Thyroid gland (tissue), 4 donors: ENCODE measurements around the gene C1orf159. TPM values are rescaled to one million over a fixed set of nuclear protein-coding genes. Genes with fewer than 3 reads are reported as not detected.

Experiments
- DNase-seq, 2 donors: peaks; one replicate each; pipeline ENCODE4 v3.0.0-alpha.2; 2019
- H3K27ac ChIP-seq, 3 donors: fragments of 200-600 bp; sonication (generic); 1 replicate in 2 of 3; 2 replicates in 1 of 3; pipeline ENCODE4 v1.5.1; 2016 to 2019; ENCODE audit warnings: mild to moderate bottlenecking in 1 of 3, moderate library complexity in 1 of 3
- H3K27me3 ChIP-seq: fragments of 200-600 bp; sonication (generic); one replicate; pipeline ENCODE4 v1.5.1; 2019
- H3K36me3 ChIP-seq, 2 donors: fragments of 200-600 bp; sonication (generic); one replicate each; pipeline ENCODE4 v1.5.1; 2016 to 2019
- H3K4me1 ChIP-seq, 2 donors: fragments of 200-600 bp; sonication (generic); one replicate each; pipeline ENCODE4 v1.5.1; 2017 to 2019
- H3K4me3 ChIP-seq, 3 donors: fragments of 200-600 bp; sonication (generic); replicated peaks in 1 of 3; 1 replicate in 2 of 3; 2 replicates in 1 of 3; pipeline ENCODE4 v1.5.1; 2016; ENCODE audit warnings: mild to moderate bottlenecking in 1 of 3
- H3K9me3 ChIP-seq: fragments of 200-600 bp; sonication (generic); one replicate; pipeline ENCODE4 v1.5.1; 2017
- POLR2A ChIP-seq, 2 donors: fragments of 450-650 bp; IDR thresholded peaks; one replicate each; pipeline ENCODE4 v1.6.1; 2017; ENCODE audit warnings: antibody characterized with exemption in 2 of 2, mild to moderate bottlenecking in 2 of 2, moderate library complexity in 1 of 2
- WGBS, 2 donors: methylation state at CpG; one replicate each; pipeline ENCODE4 v1.1.5; 2017; 5-methylcytosine and 5-hydroxymethylcytosine counted together
- intact Hi-C: fragments of 100-400 bp; cut with DNase I; formaldehyde crosslinking; loops from one replicate; pipeline ENCODE4 v1.15.1; 2023
- total RNA-seq, 4 donors: library from RNA; depleted of rRNA; stranded (reverse); fragments of >200 nt; gene quantifications; one replicate each; pipeline ENCODE4 v1.2.3, GENCODE V29; 2016
- TF ChIP-seq, protein P1 (sequence below), 6 experiments: fragments of 200-600 bp in 3 of 6; fragments of 450-650 bp in 3 of 6; sonication (generic) in 3 of 6; IDR thresholded peaks; one replicate each; pipeline ENCODE4 v1.5.1; 2016 to 2019; ENCODE audit warnings: antibody characterized with exemption in 6 of 6, mild to moderate bottlenecking in 2 of 6, inconsistent platforms in 1 of 6, moderate library complexity in 1 of 6

The C1orf159 gene
- total RNA-seq, 4 donors from 2014 or later = 10.3 to 27.6 (median 19.6) TPM

GRCh38 chr1:1088029-1088800 lies 27.7 kb downstream of the C1orf159 start:
- DNase-seq = no peak
- no peaks in the 10 kb centered on the region for H3K4me1 ChIP-seq
- TF ChIP-seq, protein P1, sequence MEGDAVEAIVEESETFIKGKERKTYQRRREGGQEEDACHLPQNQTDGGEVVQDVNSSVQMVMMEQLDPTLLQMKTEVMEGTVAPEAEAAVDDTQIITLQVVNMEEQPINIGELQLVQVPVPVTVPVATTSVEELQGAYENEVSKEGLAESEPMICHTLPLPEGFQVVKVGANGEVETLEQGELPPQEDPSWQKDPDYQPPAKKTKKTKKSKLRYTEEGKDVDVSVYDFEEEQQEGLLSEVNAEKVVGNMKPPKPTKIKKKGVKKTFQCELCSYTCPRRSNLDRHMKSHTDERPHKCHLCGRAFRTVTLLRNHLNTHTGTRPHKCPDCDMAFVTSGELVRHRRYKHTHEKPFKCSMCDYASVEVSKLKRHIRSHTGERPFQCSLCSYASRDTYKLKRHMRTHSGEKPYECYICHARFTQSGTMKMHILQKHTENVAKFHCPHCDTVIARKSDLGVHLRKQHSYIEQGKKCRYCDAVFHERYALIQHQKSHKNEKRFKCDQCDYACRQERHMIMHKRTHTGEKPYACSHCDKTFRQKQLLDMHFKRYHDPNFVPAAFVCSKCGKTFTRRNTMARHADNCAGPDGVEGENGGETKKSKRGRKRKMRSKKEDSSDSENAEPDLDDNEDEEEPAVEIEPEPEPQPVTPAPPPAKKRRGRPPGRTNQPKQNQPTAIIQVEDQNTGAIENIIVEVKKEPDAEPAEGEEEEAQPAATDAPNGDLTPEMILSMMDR (IDR thresholded peaks at IDR 0.05) = no peak
- no peak for TF ChIP-seq POLR2A (IDR thresholded peaks at IDR 0.05)

GRCh38 chr1:1087351-1088028 lies 28.4 kb downstream of the C1orf159 start:
- intact Hi-C loops = no loop called here
- Histone ChIP-seq H3K36me3 (no peaks in the 10 kb centered on the region), H3K27ac (no peak overlapping the region), H3K4me3 (no peak overlapping the region), H3K9me3 (no peaks in the 10 kb centered on the region), H3K27me3 (no peaks in the 10 kb centered on the region), H3K4me1 (no peaks in the 10 kb centered on the region)
- DNase-seq = no peak
- 95 to 96% methylated on average over 23 to 37 of the region's 38 CpGs for WGBS, 2 donors
- TF ChIP-seq, protein P1 (IDR thresholded peaks at IDR 0.05) = no peak
- TF ChIP-seq POLR2A (IDR thresholded peaks at IDR 0.05) = no peak

More at GRCh38 chr1:1088029-1088800, 27.7 kb downstream of the C1orf159 start:
- Histone ChIP-seq H3K27ac (no peak overlapping the region), H3K27me3 (no peaks in the 10 kb centered on the region), H3K9me3 (no peaks in the 10 kb centered on the region), H3K36me3 (no peaks in the 10 kb centered on the region), H3K4me3 (no peak overlapping the region)
- intact Hi-C loops = no loop called here
- whole genome bisulfite sequencing, 2 donors = 93 to 94% methylated on average over 29 to 34 of the region's 39 CpGs

DNA sequence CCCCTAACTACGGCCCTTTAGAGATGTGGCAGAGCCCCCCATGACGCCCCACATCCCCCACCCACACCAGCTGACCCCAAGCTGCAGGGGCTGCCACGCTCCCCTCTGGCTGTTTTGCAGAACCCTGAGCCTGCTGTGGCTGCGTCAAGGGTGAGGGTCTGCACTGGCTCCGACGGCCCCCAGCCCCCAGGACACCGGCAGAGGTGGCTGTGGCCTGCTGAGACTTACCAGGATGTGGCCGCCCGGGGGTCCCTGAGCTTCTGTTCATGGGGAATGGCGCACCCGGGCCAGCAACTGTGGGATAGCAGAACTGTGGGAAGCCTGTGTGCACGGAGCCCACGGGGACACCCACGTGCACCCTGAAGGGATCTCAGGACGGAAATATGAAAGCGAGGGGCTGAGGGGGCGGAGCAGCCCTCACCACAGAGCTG lies 29.0 kb downstream of the C1orf159 start:
- 94 to 96% methylated on average over 7 to 17 of the region's 17 CpGs for WGBS, 2 donors
- TF ChIP-seq, protein P1 (IDR thresholded peaks at IDR 0.05) = no peak
- TF ChIP-seq POLR2A (IDR thresholded peaks at IDR 0.05) = no peak
- intact Hi-C loops = no loop called here
- Histone ChIP-seq H3K27me3 (no peaks in the 10 kb centered on the region), H3K27ac (no peak overlapping the region), H3K36me3 (no peaks in the 10 kb centered on the region), H3K4me1 (no peaks in the 10 kb centered on the region), H3K9me3 (no peaks in the 10 kb centered on the region), H3K4me3 (no peak overlapping the region)
- DNase-seq = no peak

DNA sequence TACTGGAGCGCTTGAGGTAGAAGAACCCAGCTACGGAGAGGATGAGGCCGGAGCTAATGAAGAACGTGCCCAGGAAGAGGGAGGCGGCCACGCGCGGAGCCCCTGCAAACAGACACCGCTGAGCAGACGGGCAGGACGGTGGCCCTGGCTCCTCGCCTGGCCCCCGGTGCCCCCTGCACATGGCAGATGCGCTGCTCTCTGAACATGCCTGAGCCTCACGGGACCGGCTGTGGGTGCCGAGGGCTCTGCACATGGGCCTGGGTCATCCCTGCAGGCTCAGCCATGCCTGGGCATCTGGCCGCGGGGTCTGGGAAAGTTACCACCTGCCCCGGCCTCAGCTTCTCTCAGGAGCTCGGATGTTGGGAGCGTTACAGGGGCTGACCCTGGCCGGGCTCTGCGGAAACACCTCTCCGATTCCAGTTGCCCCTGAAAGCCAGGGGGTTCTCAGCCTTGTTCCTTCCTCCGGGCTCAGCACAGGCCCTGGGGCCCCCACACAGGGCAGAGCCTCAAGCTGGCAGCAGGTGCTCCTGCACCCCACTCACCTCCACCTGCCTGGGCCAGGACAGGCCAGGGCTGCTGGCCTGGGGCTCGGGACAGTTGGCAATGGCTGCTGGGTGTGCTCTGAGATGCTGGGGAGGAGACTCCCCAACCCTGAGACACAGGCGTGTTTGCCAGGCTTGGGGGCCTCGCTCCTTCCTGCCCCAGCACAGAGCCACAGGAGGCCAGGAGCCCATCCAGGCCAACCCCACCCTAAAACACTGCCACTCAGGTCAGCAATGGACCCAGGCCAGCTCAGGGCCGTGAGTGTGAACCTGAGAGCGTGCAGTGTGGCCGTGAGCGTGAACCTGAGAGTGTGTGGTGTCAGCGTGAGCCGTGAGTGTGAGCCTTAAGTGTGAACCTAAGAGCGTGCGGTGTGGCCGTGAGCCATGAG lies 29.7 kb downstream of the C1orf159 start:
- no peak for TF ChIP-seq POLR2A (IDR thresholded peaks at IDR 0.05)
- TF ChIP-seq, protein P1 (IDR thresholded peaks at IDR 0.05) = no peak
- H3K36me3 ChIP-seq = no peaks in the 10 kb centered on the region
- no peaks in the 10 kb centered on the region for H3K4me1 ChIP-seq
- no peaks in the 10 kb centered on the region for H3K27me3 ChIP-seq
- H3K9me3 ChIP-seq = no peaks in the 10 kb centered on the region
- intact Hi-C loops = no loop called here
- DNase-seq = no peak
- H3K27ac ChIP-seq = no peak overlapping the region
- H3K4me3 ChIP-seq = no peak overlapping the region
- 93 to 94% methylated on average over 23 to 28 of the region's 38 CpGs for WGBS, 2 donors
